ENCODE measurements around the gene CDH1. TPM values are rescaled to one million over a fixed set of nuclear protein-coding genes. Genes with fewer than 3 reads are reported as not detected.
A peak's percentile ranks its signal among the peaks of the same experiment; 100 is the strongest.

Gene CDH1
- total RNA-seq, 1 donor from 2014 or later, result not detected

GRCh38 chr16:68790130-68790761 is 53.2 kb downstream of the CDH1 start:
- TF ChIP-seq CTCF (IDR thresholded peaks at IDR 0.05), result no peak
- Mint-ChIP-seq H3K4me3 (ENCODE audit: unreplicated experiment) (no peak overlapping the region), H3K27me3 (ENCODE audit: unreplicated experiment) (no peaks in the 10 kb centered on the region), H3K27ac (ENCODE audit: unreplicated experiment) (peak overlapping the region; percentile 92), H3K9me3 (ENCODE audit: unreplicated experiment) (no peaks in the 10 kb centered on the region), H3K36me3 (ENCODE audit: unreplicated experiment) (no peaks in the 10 kb centered on the region), H3K4me1 (ENCODE audit: unreplicated experiment) (peaks cover 42% of the 10 kb centered on the region)
- DNase-seq (ENCODE audit: extremely low spot score, unreplicated experiment), result no peak

- Mint-ChIP-seq H3K4me1 (ENCODE audit: unreplicated experiment) (peaks cover 42% of the 10 kb centered on the region), H3K4me3 (ENCODE audit: unreplicated experiment) (no peak overlapping the region), H3K36me3 (ENCODE audit: unreplicated experiment) (no peaks in the 10 kb centered on the region)
These were observed 53.9 kb downstream of the CDH1 start for GRCh38 chr16:68790944-68791343.

GRCh38 chr16:68792465-68793324 is 55.6 kb downstream of the CDH1 start:
- Mint-ChIP-seq H3K36me3 (ENCODE audit: unreplicated experiment) (no peaks in the 10 kb centered on the region), H3K27me3 (ENCODE audit: unreplicated experiment) (no peaks in the 10 kb centered on the region), H3K9me3 (ENCODE audit: unreplicated experiment) (no peaks in the 10 kb centered on the region), H3K27ac (ENCODE audit: unreplicated experiment) (no peak overlapping the region), H3K4me3 (ENCODE audit: unreplicated experiment) (no peak overlapping the region), H3K4me1 (ENCODE audit: unreplicated experiment) (peaks cover 32% of the 10 kb centered on the region)
- no peak for TF ChIP-seq CTCF (IDR thresholded peaks at IDR 0.05)
- no peak for DNase-seq (ENCODE audit: extremely low spot score, unreplicated experiment)

More at GRCh38 chr16:68790944-68791343, 53.9 kb downstream of the CDH1 start:
- Mint-ChIP-seq H3K27ac (ENCODE audit: unreplicated experiment) (peak overlapping the region; percentile 92), H3K27me3 (ENCODE audit: unreplicated experiment) (no peaks in the 10 kb centered on the region), H3K9me3 (ENCODE audit: unreplicated experiment) (no peaks in the 10 kb centered on the region)
- no peak for TF ChIP-seq CTCF (IDR thresholded peaks at IDR 0.05)
- no peak for DNase-seq (ENCODE audit: extremely low spot score, unreplicated experiment)

- H3K27ac Mint-ChIP-seq (ENCODE audit: unreplicated experiment), result no peak overlapping the region
- H3K4me1 Mint-ChIP-seq (ENCODE audit: unreplicated experiment), result peaks cover 34% of the 10 kb centered on the region
- no peak for TF ChIP-seq CTCF (IDR thresholded peaks at IDR 0.05)
- no peaks in the 10 kb centered on the region for H3K9me3 Mint-ChIP-seq (ENCODE audit: unreplicated experiment)
- no peaks in the 10 kb centered on the region for H3K36me3 Mint-ChIP-seq (ENCODE audit: unreplicated experiment)
- DNase-seq (ENCODE audit: extremely low spot score, unreplicated experiment), result no peak
- H3K27me3 Mint-ChIP-seq (ENCODE audit: unreplicated experiment), result no peaks in the 10 kb centered on the region
- H3K4me3 Mint-ChIP-seq (ENCODE audit: unreplicated experiment), result no peak overlapping the region
These were observed 56.3 kb downstream of the CDH1 start for GRCh38 chr16:68793401-68793857.

- no peaks in the 10 kb centered on the region for H3K36me3 Mint-ChIP-seq (ENCODE audit: unreplicated experiment)
- H3K9me3 Mint-ChIP-seq (ENCODE audit: unreplicated experiment), result no peaks in the 10 kb centered on the region
- no peak for TF ChIP-seq CTCF (IDR thresholded peaks at IDR 0.05)
- H3K4me3 Mint-ChIP-seq (ENCODE audit: unreplicated experiment), result no peak overlapping the region
- H3K4me1 Mint-ChIP-seq (ENCODE audit: unreplicated experiment), result peaks cover 16% of the 10 kb centered on the region
- no peaks in the 10 kb centered on the region for H3K27me3 Mint-ChIP-seq (ENCODE audit: unreplicated experiment)
- H3K27ac Mint-ChIP-seq (ENCODE audit: unreplicated experiment), result no peak overlapping the region
- DNase-seq (ENCODE audit: extremely low spot score, unreplicated experiment), result no peak
These were observed 61.3 kb downstream of the CDH1 start for GRCh38 chr16:68798398-68798797.

Data from osteocyte (in vitro differentiated cells).